Tibial artery (tissue), 4 donors: ENCODE data around the gene TCEA3.
A peak's percentile ranks its signal among the peaks of the same experiment; 100 is the strongest.

Source experiments
- DNase-seq, 2 donors: peaks; one replicate each; pipeline ENCODE4 v3.0.0-alpha.2; 2019
- H3K27ac ChIP-seq, 2 donors: fragments of 200-600 bp; sonication (generic) in 1 of 2; 1 replicate in 1 of 2; 2 replicates in 1 of 2; pipeline ENCODE4 v1.5.1; 2018 to 2019; ENCODE audit warnings: mild to moderate bottlenecking in 1 of 2
- H3K27me3 ChIP-seq, 2 donors: fragments of 200-600 bp; sonication (generic) in 1 of 2; one replicate each; pipeline versions ENCODE4 v1.5.1 to v1.6.0; 2016 to 2019
- H3K36me3 ChIP-seq, 3 donors: fragments of 200-600 bp; sonication (generic) in 2 of 3; one replicate each; pipeline ENCODE4 v1.5.1; 2016 to 2019; ENCODE audit warnings: mild to moderate bottlenecking in 2 of 3
- H3K4me1 ChIP-seq, 4 donors: fragments of 200-600 bp; sonication (generic) in 2 of 4; 1 replicate in 3 of 4; 2 replicates in 1 of 4; pipeline ENCODE4 v1.5.1; 2016 to 2019
- H3K4me3 ChIP-seq, 2 donors: fragments of 200-600 bp; sonication (generic) in 1 of 2; 1 replicate in 1 of 2; 2 replicates in 1 of 2; pipeline ENCODE4 v1.5.1; 2018 to 2019; ENCODE audit warnings: mild to moderate bottlenecking in 2 of 2
- H3K9me3 ChIP-seq, 3 donors: fragments of 200-600 bp; sonication (generic) in 1 of 3; one replicate each; pipeline ENCODE4 v1.5.1; 2016 to 2019
- intact Hi-C: fragments of 100-400 bp; cut with DNase I; formaldehyde crosslinking; loops from one replicate; pipeline ENCODE4 v1.15.0; 2023; ENCODE audit warnings: low total_unique reads
- TF ChIP-seq, protein P1 (sequence below), 2 experiments: fragments of 200-600 bp in 1 of 2; fragments of 450-650 bp in 1 of 2; IDR thresholded peaks; one replicate each; pipeline ENCODE4 v1.5.1; 2017 to 2019; ENCODE audit warnings: antibody characterized with exemption in 2 of 2, mild to moderate bottlenecking in 1 of 2, moderate library complexity in 1 of 2

The TCEA3 gene

DNA sequence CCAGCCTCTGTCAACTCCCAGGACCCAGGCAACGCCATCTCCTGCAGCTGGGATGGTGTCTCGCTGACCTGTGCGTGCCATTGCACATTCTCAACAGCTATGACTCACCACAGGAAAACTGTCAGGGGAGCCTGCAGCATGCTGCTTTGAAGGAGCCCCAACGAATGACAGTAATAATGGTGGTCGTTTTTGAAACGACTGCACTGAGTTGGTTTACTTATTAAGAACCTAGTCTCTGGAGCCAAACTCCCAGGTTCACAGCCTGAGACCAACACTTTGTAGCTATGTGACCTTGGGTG lies 21.6 kb downstream of the TCEA3 start:
- H3K27ac ChIP-seq, result peak overlapping the region in 1 of 2 donors; percentile 48
- H3K27me3 ChIP-seq, result no peaks in the 10 kb centered on the region
- H3K9me3 ChIP-seq, result no peaks in the 10 kb centered on the region
- H3K36me3 ChIP-seq, result peaks cover 0 to 48% (median under 1%) of the 10 kb centered on the region in 3 donors
- DNase-seq, result no peak
- intact Hi-C loops, result loop anchor here (10.0 kb wide), 1 partner anchor 58 kb away; the partner anchor contains the start of gene HNRNPR
- H3K4me3 ChIP-seq, result no peak overlapping the region
- TF ChIP-seq, protein P1, sequence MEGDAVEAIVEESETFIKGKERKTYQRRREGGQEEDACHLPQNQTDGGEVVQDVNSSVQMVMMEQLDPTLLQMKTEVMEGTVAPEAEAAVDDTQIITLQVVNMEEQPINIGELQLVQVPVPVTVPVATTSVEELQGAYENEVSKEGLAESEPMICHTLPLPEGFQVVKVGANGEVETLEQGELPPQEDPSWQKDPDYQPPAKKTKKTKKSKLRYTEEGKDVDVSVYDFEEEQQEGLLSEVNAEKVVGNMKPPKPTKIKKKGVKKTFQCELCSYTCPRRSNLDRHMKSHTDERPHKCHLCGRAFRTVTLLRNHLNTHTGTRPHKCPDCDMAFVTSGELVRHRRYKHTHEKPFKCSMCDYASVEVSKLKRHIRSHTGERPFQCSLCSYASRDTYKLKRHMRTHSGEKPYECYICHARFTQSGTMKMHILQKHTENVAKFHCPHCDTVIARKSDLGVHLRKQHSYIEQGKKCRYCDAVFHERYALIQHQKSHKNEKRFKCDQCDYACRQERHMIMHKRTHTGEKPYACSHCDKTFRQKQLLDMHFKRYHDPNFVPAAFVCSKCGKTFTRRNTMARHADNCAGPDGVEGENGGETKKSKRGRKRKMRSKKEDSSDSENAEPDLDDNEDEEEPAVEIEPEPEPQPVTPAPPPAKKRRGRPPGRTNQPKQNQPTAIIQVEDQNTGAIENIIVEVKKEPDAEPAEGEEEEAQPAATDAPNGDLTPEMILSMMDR (IDR thresholded peaks at IDR 0.05), result no peak
- H3K4me1 ChIP-seq, result peaks cover 0 to 24% (median 15%) of the 10 kb centered on the region in 4 donors

DNA sequence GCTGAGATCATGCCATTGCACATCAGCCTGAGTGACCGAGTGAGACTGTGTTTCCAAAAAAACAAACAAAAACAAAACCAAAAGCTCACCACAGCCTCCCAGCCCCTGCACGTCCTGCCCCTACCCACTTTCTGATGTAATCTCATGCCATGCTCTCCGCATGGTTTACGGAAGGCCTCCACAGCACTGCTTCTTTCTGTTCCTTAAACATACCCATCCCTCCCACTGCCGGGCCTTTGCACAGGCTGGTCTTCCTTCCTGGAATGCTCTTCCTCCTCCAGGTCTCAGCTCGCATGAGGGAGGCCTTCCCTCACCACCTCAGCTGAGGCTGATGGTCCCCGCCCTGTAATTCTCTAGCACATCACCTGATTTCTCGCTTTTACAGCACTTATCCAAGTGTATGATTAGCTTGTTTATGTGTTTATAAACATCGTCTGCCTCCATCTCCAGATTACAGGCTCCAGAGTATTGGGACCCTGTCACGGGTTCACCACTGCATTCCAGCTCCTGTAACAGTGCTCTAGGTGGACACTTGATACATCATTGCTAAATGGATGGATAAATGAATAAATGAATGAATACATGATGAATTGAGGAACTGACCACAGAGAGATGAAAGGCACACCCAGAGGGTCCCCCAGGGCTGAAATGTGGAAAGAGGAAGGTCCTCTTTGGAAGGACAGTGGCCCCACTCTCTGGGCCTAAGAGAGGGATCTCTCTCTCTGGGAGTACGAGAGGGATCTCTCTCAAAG lies 22.1 kb downstream of the TCEA3 start:
- Histone ChIP-seq H3K27me3 (no peaks in the 10 kb centered on the region), H3K4me3 (no peak overlapping the region), H3K9me3 (no peaks in the 10 kb centered on the region), H3K27ac (peak overlapping the region in 1 of 2 donors; percentile 48), H3K36me3 (peaks cover 3 to 48% (median 3%) of the 10 kb centered on the region in 3 donors), H3K4me1 (peaks cover 0 to 24% (median 15%) of the 10 kb centered on the region in 4 donors)
- DNase-seq, result no peak
- intact Hi-C loops, result loop anchor here (10.0 kb wide), 1 partner anchor 58 kb away; the partner anchor contains the start of gene HNRNPR
- TF ChIP-seq, protein P1 (IDR thresholded peaks at IDR 0.05), result no peak

DNA sequence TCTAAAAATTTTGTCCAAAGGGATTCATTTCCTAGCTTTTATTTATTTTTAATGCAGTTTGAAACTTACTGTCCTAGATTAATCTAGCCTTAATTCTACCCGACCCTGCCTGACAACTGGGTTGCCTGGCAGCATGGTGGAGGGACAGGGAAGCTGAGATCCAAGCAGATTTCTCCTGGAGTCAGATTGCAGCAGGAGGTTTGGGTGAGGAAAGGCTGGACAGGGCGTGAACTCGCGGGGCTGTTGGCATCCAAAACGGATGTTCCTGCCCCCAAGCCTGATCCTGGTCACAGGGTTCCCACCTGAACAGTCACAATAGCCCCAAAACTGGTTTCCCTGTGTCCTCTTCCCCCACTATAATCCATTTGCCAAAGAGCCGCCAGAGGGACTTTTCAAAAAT lies 23.2 kb downstream of the TCEA3 start:
- TF ChIP-seq, protein P1 (IDR thresholded peaks at IDR 0.05), result no peak
- no peak overlapping the region for H3K4me3 ChIP-seq
- H3K4me1 ChIP-seq, result peaks cover 0 to 24% (median 15%) of the 10 kb centered on the region in 4 donors
- H3K27me3 ChIP-seq, result no peaks in the 10 kb centered on the region
- no peaks in the 10 kb centered on the region for H3K9me3 ChIP-seq
- no peak for DNase-seq
- H3K36me3 ChIP-seq, result peaks cover 8 to 50% (median 10%) of the 10 kb centered on the region in 3 donors
- H3K27ac ChIP-seq, result no peak overlapping the region
- intact Hi-C loops, result loop anchor here (10.0 kb wide), 1 partner anchor 57 kb away; the partner anchor contains the start of gene HNRNPR

DNA sequence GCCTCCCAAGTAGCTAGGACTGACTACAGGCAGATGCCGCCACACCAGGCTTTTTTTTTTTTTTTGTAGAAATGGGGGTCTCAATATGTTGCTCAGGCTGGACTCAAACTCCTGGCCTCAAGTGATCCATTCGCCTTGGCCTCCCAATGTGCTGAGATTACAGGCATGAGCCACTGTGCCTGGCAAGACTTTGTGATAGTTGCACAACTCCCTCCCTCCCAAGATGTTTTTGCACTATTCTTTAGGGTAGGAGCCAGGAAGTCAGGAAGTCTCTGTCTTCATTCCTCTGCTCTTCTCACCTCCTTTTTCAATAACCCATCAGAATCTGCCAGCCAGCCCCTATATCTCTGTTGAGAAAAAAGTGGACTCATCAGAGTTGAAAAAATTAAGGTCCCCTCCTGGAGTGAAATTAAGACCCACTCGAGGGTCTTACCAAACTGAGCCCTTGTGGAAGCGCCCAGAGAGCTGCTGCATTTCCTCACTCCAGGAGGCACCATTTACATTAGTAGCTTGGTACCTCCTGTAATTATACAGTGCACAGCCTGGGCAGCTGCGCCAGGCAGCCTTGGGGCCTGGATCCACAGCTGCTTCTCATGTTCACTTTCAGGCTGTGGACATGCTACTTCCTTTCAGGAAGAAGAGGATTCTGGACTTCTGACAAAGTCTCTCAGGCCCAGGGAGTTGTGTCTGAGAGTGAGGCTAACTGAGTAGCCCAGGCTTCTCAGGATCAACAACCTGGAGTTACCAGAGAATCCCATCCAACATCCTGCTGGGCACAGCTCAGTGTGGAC lies 24.0 kb downstream of the TCEA3 start:
- DNase-seq, result peak; percentile 66 to 79
- peaks cover 0 to 24% (median 15%) of the 10 kb centered on the region in 4 donors for H3K4me1 ChIP-seq

DNA sequence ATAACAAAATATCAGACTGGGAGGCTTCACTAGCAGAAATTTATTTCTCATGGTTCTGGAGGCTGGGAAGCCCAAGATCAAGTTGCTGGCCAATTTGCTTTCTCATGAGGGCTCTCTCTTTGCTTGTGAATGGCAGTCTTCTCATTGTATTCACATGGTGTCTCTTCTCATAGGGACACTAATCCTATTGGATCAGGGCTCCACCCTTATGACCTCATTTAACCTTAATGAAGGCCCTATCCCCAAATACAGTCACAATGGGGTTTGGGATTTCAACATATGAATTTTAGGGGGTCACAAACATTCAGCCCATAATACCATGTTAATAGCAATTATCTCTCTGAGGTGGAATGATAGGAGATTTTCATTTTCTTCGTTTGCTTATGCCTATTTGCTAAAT lies 25.3 kb downstream of the TCEA3 start:
- no peak for DNase-seq
- Histone ChIP-seq H3K4me3 (no peak overlapping the region), H3K9me3 (no peaks in the 10 kb centered on the region), H3K4me1 (peaks cover 0 to 19% (median 15%) of the 10 kb centered on the region in 4 donors), H3K27me3 (no peaks in the 10 kb centered on the region), H3K27ac (no peak overlapping the region), H3K36me3 (peaks cover 11 to 43% (median 16%) of the 10 kb centered on the region in 3 donors)
- TF ChIP-seq, protein P1 (IDR thresholded peaks at IDR 0.05), result no peak
- intact Hi-C loops, result no loop called here

More for the DNA sequence above, 24.0 kb downstream of the TCEA3 start:
- TF ChIP-seq, protein P1 (IDR thresholded peaks at IDR 0.05), result no peak
- no peak overlapping the region for H3K27ac ChIP-seq
- H3K27me3 ChIP-seq, result no peaks in the 10 kb centered on the region
- no peak overlapping the region for H3K4me3 ChIP-seq
- peaks cover 11 to 50% (median 11%) of the 10 kb centered on the region in 3 donors for H3K36me3 ChIP-seq
- intact Hi-C loops, result loop anchor here (10.0 kb wide), 1 partner anchor 56 kb away; the partner anchor contains the start of gene HNRNPR
- H3K9me3 ChIP-seq, result no peaks in the 10 kb centered on the region
